Right atrium auricular region (tissue), 2 donors: ENCODE results near the gene PCAT6. TPM values are rescaled to one million over a fixed set of nuclear protein-coding genes. Genes with fewer than 3 reads are reported as not detected.

Experiments used
- DNase-seq: peaks from one replicate; pipeline ENCODE4 v3.0.0-alpha.2; 2019; ENCODE audit warnings: low spot score
- H3K27ac ChIP-seq, 2 donors: fragments of 200-600 bp; sonication (generic); 1 replicate in 1 of 2; 2 replicates in 1 of 2; pipeline ENCODE4 v1.5.1; 2016 to 2019
- H3K27me3 ChIP-seq, 2 donors: fragments of 200-600 bp; sonication (generic); one replicate each; pipeline versions ENCODE4 v1.5.1 to v1.6.0; 2017 to 2019
- H3K36me3 ChIP-seq: fragments of 200-600 bp; sonication (generic); one replicate; pipeline ENCODE4 v1.5.1; 2016
- H3K4me1 ChIP-seq, 2 donors: fragments of 200-600 bp; sonication (generic); one replicate each; pipeline versions ENCODE4 v1.5.1 to v1.6.0; 2017 to 2019
- H3K4me3 ChIP-seq, 2 donors: fragments of 200-600 bp; sonication (generic); 1 replicate in 1 of 2; 2 replicates in 1 of 2; pipeline ENCODE4 v1.5.1; 2017 to 2019; ENCODE audit warnings: mild to moderate bottlenecking in 1 of 2, moderate library complexity in 1 of 2
- H3K9me3 ChIP-seq, 2 donors: fragments of 200-600 bp; sonication (generic); one replicate each; pipeline ENCODE4 v1.5.1; 2019
- total RNA-seq, 2 donors: library from RNA; depleted of rRNA; stranded (reverse); fragments of >200 nt; gene quantifications; one replicate each; pipeline ENCODE4 v1.1.0, GENCODE V29; 2016
- TF ChIP-seq, protein P1 (sequence below), 2 donors: fragments of 200-600 bp; sonication (generic); IDR thresholded peaks; one replicate each; pipeline ENCODE4 v1.5.1; 2019; ENCODE audit warnings: antibody characterized with exemption in 2 of 2

PCAT6 gene
- total RNA-seq, 2 donors from 2014 or later, result not detected

DNA sequence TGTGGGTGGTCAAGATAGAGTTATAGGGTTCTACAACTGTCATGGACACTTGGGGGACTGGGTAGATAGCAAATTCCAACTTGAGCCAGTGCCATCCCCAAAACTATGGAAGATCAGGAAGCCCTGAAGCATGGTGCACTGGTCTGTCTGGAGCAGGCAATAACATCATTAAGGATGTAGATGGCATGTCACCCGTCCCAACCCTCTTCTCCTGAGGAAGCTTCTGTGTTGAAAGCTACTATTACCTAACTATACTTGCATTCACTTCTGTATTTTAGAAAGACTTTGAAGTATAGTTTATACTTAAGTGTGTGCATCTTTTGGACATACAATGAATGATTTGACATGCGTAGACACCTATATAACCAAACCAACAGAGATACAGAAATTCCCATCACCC lies 45.3 kb downstream of the PCAT6 start:
- Histone ChIP-seq H3K27me3 (no peaks in the 10 kb centered on the region), H3K27ac (no peak overlapping the region), H3K36me3 (no peaks in the 10 kb centered on the region), H3K9me3 (no peaks in the 10 kb centered on the region), H3K4me1 (peaks cover 0 to 6% of the 10 kb centered on the region in 2 donors), H3K4me3 (no peak overlapping the region)
- TF ChIP-seq, protein P1, sequence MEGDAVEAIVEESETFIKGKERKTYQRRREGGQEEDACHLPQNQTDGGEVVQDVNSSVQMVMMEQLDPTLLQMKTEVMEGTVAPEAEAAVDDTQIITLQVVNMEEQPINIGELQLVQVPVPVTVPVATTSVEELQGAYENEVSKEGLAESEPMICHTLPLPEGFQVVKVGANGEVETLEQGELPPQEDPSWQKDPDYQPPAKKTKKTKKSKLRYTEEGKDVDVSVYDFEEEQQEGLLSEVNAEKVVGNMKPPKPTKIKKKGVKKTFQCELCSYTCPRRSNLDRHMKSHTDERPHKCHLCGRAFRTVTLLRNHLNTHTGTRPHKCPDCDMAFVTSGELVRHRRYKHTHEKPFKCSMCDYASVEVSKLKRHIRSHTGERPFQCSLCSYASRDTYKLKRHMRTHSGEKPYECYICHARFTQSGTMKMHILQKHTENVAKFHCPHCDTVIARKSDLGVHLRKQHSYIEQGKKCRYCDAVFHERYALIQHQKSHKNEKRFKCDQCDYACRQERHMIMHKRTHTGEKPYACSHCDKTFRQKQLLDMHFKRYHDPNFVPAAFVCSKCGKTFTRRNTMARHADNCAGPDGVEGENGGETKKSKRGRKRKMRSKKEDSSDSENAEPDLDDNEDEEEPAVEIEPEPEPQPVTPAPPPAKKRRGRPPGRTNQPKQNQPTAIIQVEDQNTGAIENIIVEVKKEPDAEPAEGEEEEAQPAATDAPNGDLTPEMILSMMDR (IDR thresholded peaks at IDR 0.05), result no peak
- DNase-seq, result no peak

DNA sequence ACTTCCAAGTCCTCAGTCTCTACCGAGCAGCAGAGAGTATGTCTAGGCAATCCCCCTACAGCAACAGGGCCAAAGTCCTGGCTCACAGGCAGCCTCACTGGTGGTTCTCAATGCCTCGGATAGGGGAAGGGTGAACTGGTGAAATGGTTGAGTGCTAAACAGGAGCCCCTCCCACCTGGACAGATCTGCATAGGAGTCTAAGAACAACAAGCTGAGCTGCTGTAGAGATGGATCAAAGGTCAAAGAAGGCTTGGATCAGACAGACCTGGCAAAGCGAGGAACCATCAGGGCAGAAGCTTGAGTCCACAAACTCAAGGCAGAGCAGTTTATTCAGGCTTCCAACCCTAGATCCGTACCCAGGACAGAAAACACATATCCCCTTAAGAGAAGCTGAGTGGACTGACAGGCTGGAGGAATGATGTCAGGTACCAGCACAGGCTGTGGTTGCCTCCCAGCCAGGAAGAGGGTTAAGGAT lies 46.4 kb downstream of the PCAT6 start:
- Histone ChIP-seq H3K36me3 (no peaks in the 10 kb centered on the region), H3K27ac (no peak overlapping the region), H3K4me1 (peaks cover 0 to 11% of the 10 kb centered on the region in 2 donors), H3K27me3 (no peaks in the 10 kb centered on the region), H3K9me3 (no peaks in the 10 kb centered on the region), H3K4me3 (no peak overlapping the region)
- no peak for DNase-seq
- TF ChIP-seq, protein P1 (IDR thresholded peaks at IDR 0.05), result no peak

DNA sequence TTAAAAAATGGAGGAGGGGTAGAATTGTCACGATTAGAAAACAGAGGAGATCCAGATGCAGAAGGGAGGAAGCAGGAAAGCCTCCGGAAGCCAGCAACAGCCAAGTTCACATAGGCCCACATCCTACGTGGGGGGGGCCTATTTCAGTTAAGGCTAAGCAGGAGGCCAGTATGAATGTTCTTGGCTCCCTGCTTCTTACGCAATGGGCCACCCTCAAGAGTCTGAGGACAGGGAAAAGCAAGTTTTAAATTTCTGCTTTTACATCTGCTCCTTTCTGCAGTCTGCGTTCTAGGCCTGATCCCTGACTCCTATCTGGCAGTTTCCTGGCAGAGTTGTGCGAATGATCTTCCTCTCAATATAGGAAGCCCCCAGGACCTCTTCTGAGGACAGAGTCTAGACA lies 47.6 kb downstream of the PCAT6 start:
- Histone ChIP-seq H3K27ac (peak overlapping the region in 1 of 2 donors; percentile 64), H3K36me3 (no peaks in the 10 kb centered on the region), H3K4me1 (peaks cover 0 to 11% of the 10 kb centered on the region in 2 donors), H3K9me3 (no peaks in the 10 kb centered on the region), H3K4me3 (no peak overlapping the region), H3K27me3 (no peaks in the 10 kb centered on the region)
- TF ChIP-seq, protein P1 (IDR thresholded peaks at IDR 0.05), result no peak
- DNase-seq, result peak; percentile 82

DNA sequence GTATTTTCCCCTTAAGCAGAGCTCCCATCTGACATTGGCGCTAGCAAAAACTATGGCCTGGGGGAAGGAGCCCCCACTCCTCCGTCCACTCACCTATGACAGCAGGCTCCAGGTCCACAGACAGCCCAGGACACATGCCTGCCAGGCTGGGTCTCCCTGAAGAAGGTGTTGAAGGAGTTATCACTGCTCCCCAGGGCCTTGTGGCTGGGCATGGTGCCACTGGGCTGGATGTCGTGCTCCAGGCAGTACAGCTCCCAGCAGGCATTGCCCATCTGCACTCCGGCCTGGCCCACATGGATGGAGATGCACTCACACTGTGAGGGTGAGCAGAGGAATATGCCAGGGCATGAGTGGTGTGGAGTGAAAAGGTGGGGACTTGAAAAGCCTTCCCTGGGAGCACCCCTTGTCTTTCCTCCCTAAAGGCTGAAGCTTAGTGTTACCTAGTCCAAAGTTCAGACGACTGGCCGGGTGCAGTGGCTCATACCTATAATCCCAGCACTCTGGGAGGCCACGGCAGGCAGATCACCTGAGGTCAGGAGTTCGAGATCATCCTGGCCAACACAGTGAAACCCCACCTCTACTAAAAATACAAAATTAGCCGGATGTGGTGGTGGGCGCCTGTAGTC lies 48.1 kb downstream of the PCAT6 start:
- peak overlapping the region in 1 of 2 donors; percentile 64 for H3K27ac ChIP-seq
- H3K9me3 ChIP-seq, result no peaks in the 10 kb centered on the region
- peak; percentile 62 for DNase-seq
- H3K36me3 ChIP-seq, result no peaks in the 10 kb centered on the region
- no peaks in the 10 kb centered on the region for H3K27me3 ChIP-seq
- no peak overlapping the region for H3K4me3 ChIP-seq
- peaks cover 0 to 11% of the 10 kb centered on the region in 2 donors for H3K4me1 ChIP-seq
- TF ChIP-seq, protein P1 (IDR thresholded peaks at IDR 0.05), result no peak

DNA sequence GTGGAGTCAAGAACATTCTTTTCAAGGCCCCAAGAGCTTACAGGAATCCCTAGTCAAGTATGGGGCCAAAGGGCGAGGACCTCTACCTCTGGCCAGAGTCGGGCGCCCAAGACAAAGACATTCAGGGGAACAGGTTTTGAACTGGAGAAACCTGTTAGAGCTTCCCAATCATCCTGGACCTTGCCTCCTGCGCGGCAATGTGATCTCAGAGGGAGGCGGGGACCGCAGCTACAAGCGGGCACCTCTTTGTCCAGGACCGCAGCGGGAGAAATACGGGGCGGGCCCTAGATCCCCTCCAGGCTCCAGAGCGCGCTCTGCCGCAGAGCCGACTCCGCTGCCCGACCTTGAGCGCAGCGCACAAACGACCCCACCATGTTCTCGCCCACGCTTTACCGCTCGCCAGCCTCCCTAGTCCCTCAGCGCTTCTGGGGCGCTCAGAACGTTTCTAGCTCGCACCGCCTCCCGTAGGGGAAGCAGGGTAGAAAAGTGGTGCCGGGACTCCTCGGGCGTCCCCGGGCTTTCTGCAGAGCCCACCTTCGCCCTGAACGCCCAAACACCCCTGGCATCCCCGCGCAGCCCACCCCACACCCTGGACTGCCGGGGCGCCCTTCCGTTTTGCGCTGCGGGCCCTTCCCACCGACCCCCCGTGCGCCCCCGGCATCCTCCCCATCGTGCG lies 50.1 kb downstream of the PCAT6 start:
- no peak for DNase-seq
- Histone ChIP-seq H3K4me1 (peaks cover 0 to 11% of the 10 kb centered on the region in 2 donors), H3K27ac (peak overlapping the region; percentile 14 to 16), H3K36me3 (no peaks in the 10 kb centered on the region), H3K9me3 (no peaks in the 10 kb centered on the region), H3K27me3 (no peaks in the 10 kb centered on the region), H3K4me3 (peak overlapping the region; percentile 78 to 91)
- TF ChIP-seq, protein P1 (IDR thresholded peaks at IDR 0.05), result no peak

Other genes with a start within 250 kb of the PCAT6 start
- not detected for gene SYT2, start 100.5 kb upstream of the PCAT6 start, total RNA-seq
- 10 to 100 TPM; 14.6 to 18.5 TPM for gene KDM5B, start 2.5 kb upstream of the PCAT6 start, total RNA-seq
- 1 to 10 TPM; 3.0 to 4.3 TPM for gene RABIF, start 78.2 kb downstream of the PCAT6 start, total RNA-seq
- 10 to 100 TPM; 13.9 to 18.4 TPM for gene KLHL12, start 116.3 kb downstream of the PCAT6 start, total RNA-seq
- 100 to 1,000 TPM; 124 to 141 TPM for gene ADIPOR1, start 147.4 kb downstream of the PCAT6 start, total RNA-seq
- gene CYB5R1, start 156.3 kb downstream of the PCAT6 start, total RNA-seq, result 100 to 1,000 TPM in 1 of 2 donors, 10 to 100 TPM in 1; 85.9 to 104 TPM
- 10 to 100 TPM; 29.6 to 39.1 TPM for gene TMEM183A, start 196.4 kb downstream of the PCAT6 start, total RNA-seq
- 10 to 100 TPM; 16.3 to 19.2 TPM for gene PPFIA4, start 215.5 kb downstream of the PCAT6 start, total RNA-seq